Mammary epithelial cell (primary cell): ENCODE measurements around the gene RUFY1.

Source experiments
- EZH2 ChIP-seq: IDR thresholded peaks from 2 replicates; pipeline ENCODE4 v1.6.1; 2012; ENCODE audit warnings: low read length, inconsistent platforms, borderline replicate concordance
- TF ChIP-seq, protein P1 (sequence below), 2 donors: IDR thresholded peaks in 1 of 2; conservative IDR thresholded peaks in 1 of 2; 2 replicates each; pipeline ENCODE4 v1.5.1; 2011 to 2012; ENCODE audit warnings: inconsistent platforms in 2 of 2, low read length in 2 of 2, mild to moderate bottlenecking in 2 of 2, control low read depth in 1 of 2, low read depth in 1 of 2; ENCODE audit not compliant: insufficient read depth in 1 of 2; ENCODE audit errors: extremely low read depth in 1 of 2

DNA sequence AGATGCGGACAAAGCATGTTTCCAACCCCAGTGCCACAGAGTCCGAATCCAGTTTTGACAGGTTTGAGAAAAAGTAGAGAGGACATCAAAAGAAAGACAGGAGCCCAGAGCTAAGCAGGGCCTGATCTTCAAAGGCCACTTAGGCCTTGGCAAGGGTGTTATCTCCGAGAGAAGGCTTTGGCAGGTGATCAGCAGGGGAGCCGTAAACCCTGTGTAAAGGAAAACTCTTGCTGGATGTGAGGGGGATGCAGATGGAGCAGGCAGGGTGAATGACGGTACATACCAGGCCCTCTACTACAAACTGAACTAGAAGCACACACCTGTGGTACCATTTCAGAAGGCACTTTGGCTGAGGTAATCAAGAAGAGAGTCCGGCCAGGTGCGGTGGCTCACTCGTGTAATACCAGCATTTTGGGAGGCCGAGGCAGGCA, 74.5 kb downstream of the RUFY1 start:
- TF ChIP-seq, protein P1, sequence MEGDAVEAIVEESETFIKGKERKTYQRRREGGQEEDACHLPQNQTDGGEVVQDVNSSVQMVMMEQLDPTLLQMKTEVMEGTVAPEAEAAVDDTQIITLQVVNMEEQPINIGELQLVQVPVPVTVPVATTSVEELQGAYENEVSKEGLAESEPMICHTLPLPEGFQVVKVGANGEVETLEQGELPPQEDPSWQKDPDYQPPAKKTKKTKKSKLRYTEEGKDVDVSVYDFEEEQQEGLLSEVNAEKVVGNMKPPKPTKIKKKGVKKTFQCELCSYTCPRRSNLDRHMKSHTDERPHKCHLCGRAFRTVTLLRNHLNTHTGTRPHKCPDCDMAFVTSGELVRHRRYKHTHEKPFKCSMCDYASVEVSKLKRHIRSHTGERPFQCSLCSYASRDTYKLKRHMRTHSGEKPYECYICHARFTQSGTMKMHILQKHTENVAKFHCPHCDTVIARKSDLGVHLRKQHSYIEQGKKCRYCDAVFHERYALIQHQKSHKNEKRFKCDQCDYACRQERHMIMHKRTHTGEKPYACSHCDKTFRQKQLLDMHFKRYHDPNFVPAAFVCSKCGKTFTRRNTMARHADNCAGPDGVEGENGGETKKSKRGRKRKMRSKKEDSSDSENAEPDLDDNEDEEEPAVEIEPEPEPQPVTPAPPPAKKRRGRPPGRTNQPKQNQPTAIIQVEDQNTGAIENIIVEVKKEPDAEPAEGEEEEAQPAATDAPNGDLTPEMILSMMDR (conservative IDR thresholded peaks at IDR 0.05 in 1 of 2, IDR thresholded peaks at IDR 0.05 in 1 of 2; ENCODE audit: extremely low read depth in 1 of 2, insufficient read depth in 1 of 2, low read depth in 1 of 2, low read length in 2 of 2): no peak
- no peak for TF ChIP-seq EZH2
